BLaER1 treated with 17β-estradiol and CSF1 and Interleukin-3, amounts not matched to agents 10 nM and 100 nM (cell line): ENCODE measurements around the gene GPR26.

Source experiments
- H3K27ac ChIP-seq, 11 experiments: shearing (Covaris generic); formaldehyde crosslinking; 2 replicates each; pipeline ENCODE4 v1.8.1; 2022
- H3K27me3 ChIP-seq, 11 experiments: shearing (Covaris generic); formaldehyde crosslinking; 2 replicates each; pipeline ENCODE4 v1.8.1; 2022
- H3K36me3 ChIP-seq, 11 experiments: shearing (Covaris generic); formaldehyde crosslinking; 2 replicates each; pipeline ENCODE4 v1.8.1; 2022
- H3K4me1 ChIP-seq, 10 experiments: shearing (Covaris generic); formaldehyde crosslinking; 2 replicates each; pipeline ENCODE4 v1.8.1; 2022
- H3K4me2 ChIP-seq, 11 experiments: shearing (Covaris generic); formaldehyde crosslinking; 2 replicates each; pipeline ENCODE4 v1.8.1; 2022
- H3K4me3 ChIP-seq, 10 experiments: shearing (Covaris generic); formaldehyde crosslinking; 2 replicates each; pipeline ENCODE4 v1.8.1; 2022
- H3K9ac ChIP-seq, 11 experiments: shearing (Covaris generic); formaldehyde crosslinking; 2 replicates each; pipeline ENCODE4 v1.8.1; 2022
- H3K9me3 ChIP-seq, 11 experiments: shearing (Covaris generic); formaldehyde crosslinking; replicated peaks in 1 of 11; 2 replicates each; pipeline ENCODE4 v1.8.1; 2022
- H4K20me1 ChIP-seq, 11 experiments: shearing (Covaris generic); formaldehyde crosslinking; 2 replicates each; pipeline ENCODE4 v1.8.1; 2022
- Cebpa-rat ChIP-seq, 11 experiments: shearing (Covaris generic); IDR thresholded peaks; 2 replicates each; pipeline ENCODE4 v1.8.1; 2022

The GPR26 gene

GRCh38 chr10:123633636-123634035 lies 32.5 kb upstream of the GPR26 start:
- no peaks in the 10 kb centered on the region for H3K27me3 ChIP-seq
- H3K4me3 ChIP-seq: no peak overlapping the region

GRCh38 chr10:123634221-123634620 lies 31.9 kb upstream of the GPR26 start:
- no peak overlapping the region for H3K4me3 ChIP-seq
- peaks cover 0 to 11% (median 0%) of the 10 kb centered on the region in 11 experiments; a peak in 3 of 22 replicates for H3K9me3 ChIP-seq
- peaks cover 0 to 24% (median 0%) of the 10 kb centered on the region in 10 experiments; a peak in 8 of 20 replicates for H3K4me1 ChIP-seq
- H3K36me3 ChIP-seq: no peaks in the 10 kb centered on the region
- no peak overlapping the region for H3K9ac ChIP-seq
- H3K27ac ChIP-seq: no peak overlapping the region
- H3K4me2 ChIP-seq: no peak overlapping the region
- no peak for TF ChIP-seq Cebpa-rat (IDR thresholded peaks at IDR 0.05)
- no peaks in the 10 kb centered on the region for H3K27me3 ChIP-seq
- no peaks in the 10 kb centered on the region for H4K20me1 ChIP-seq

More at GRCh38 chr10:123633636-123634035, 32.5 kb upstream of the GPR26 start:
- peaks cover 0 to 14% (median 0%) of the 10 kb centered on the region in 11 experiments; a peak in 3 of 22 replicates for H3K9me3 ChIP-seq
- no peak overlapping the region for H3K27ac ChIP-seq
- H3K9ac ChIP-seq: no peak overlapping the region
- no peak for TF ChIP-seq Cebpa-rat (IDR thresholded peaks at IDR 0.05)
- H3K36me3 ChIP-seq: no peaks in the 10 kb centered on the region
- H4K20me1 ChIP-seq: no peaks in the 10 kb centered on the region
- peaks cover 0 to 18% (median 0%) of the 10 kb centered on the region in 10 experiments; a peak in 8 of 20 replicates for H3K4me1 ChIP-seq
- H3K4me2 ChIP-seq: no peak overlapping the region

DNA sequence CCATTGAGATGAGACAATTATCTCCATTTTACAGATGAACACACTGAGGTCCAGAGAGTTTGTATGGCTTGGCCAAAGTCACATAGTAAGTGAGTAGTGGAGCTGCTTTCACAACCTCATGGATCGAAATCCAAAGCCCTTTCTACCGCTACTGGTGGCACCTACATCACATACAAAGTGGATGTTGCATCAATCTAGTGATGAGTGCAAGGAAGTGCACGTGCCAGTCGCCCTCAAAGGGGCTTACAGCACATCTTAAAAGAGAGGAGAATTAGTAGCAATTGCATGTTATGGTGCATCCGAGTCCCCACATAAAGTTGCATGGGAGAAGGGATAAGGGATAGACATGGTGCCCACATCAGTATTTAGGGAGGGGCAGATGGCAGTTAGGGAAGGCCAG lies 31.0 kb upstream of the GPR26 start:
- H3K4me3 ChIP-seq: no peak overlapping the region
- H3K36me3 ChIP-seq: no peaks in the 10 kb centered on the region
- H3K27me3 ChIP-seq: no peaks in the 10 kb centered on the region
- H4K20me1 ChIP-seq: no peaks in the 10 kb centered on the region
- H3K4me2 ChIP-seq: no peak overlapping the region
- TF ChIP-seq Cebpa-rat (IDR thresholded peaks at IDR 0.05): no peak
- H3K9me3 ChIP-seq: peaks cover 0 to 7% (median 0%) of the 10 kb centered on the region in 11 experiments; a peak in 3 of 22 replicates
- no peak overlapping the region for H3K27ac ChIP-seq
- no peak overlapping the region for H3K9ac ChIP-seq
- H3K4me1 ChIP-seq: peaks cover 0 to 24% (median 0%) of the 10 kb centered on the region in 10 experiments; a peak in 8 of 20 replicates

- Histone ChIP-seq H3K4me3 (no peak overlapping the region), H3K4me1 (peaks cover 0 to 24% (median 0%) of the 10 kb centered on the region in 10 experiments; a peak in 8 of 20 replicates)
These were observed 30.4 kb upstream of the GPR26 start for GRCh38 chr10:123635745-123636144.

GRCh38 chr10:123636598-123637325 lies 29.4 kb upstream of the GPR26 start:
- TF ChIP-seq Cebpa-rat (IDR thresholded peaks at IDR 0.05): no peak
- Histone ChIP-seq H3K27ac (no peak overlapping the region), H3K9me3 (peaks cover 0 to 2% (median 0%) of the 10 kb centered on the region in 11 experiments; a peak in 3 of 22 replicates), H4K20me1 (no peaks in the 10 kb centered on the region), H3K36me3 (no peaks in the 10 kb centered on the region), H3K9ac (no peak overlapping the region), H3K4me3 (no peak overlapping the region), H3K4me2 (peak overlapping the region in 4 of 11 experiments; percentile 26 to 55 (median 35); a peak in 7 of 22 replicates), H3K4me1 (peaks cover 0 to 24% (median 0%) of the 10 kb centered on the region in 10 experiments; a peak in 8 of 20 replicates), H3K27me3 (no peaks in the 10 kb centered on the region)

More at GRCh38 chr10:123635745-123636144, 30.4 kb upstream of the GPR26 start:
- TF ChIP-seq Cebpa-rat (IDR thresholded peaks at IDR 0.05): no peak
- no peak overlapping the region for H3K4me2 ChIP-seq
- H3K27me3 ChIP-seq: no peaks in the 10 kb centered on the region
- H3K9ac ChIP-seq: no peak overlapping the region
- H3K27ac ChIP-seq: no peak overlapping the region
- no peaks in the 10 kb centered on the region for H3K36me3 ChIP-seq
- H3K9me3 ChIP-seq: peaks cover 0 to 7% (median 0%) of the 10 kb centered on the region in 11 experiments; a peak in 3 of 22 replicates
- no peaks in the 10 kb centered on the region for H4K20me1 ChIP-seq

DNA sequence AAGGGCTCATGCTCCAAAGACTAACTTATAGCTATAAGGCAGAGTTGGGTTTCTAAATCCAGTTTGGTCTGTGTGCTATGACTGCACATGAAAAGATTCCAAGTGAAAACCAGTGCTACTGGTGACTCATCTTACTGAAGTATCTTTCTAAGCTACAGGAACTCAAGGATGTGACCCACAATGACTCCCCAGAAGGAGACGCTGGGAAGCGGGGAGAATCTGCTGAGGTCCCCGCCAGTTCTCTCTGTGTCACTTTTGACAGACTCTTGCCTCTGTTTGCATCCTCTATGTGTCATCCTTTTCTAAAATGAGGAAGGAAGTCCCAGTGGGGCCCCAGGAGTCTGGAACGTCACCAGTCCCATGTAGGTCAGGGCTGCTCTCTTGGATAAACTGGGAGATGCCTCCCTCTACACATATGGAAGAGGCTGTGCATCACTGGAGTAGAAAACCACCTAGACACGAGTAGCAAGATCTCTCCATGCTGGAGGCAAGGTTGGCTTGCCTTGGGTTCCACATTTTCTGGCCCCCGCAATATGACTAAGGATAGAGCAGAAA lies 28.8 kb upstream of the GPR26 start:
- no peak overlapping the region for H3K4me3 ChIP-seq
- H3K9me3 ChIP-seq: no peaks in the 10 kb centered on the region
- H3K4me2 ChIP-seq: peak overlapping the region in 4 of 11 experiments; percentile 26 to 55 (median 35); a peak in 7 of 22 replicates
- peaks cover 0 to 24% (median 0%) of the 10 kb centered on the region in 10 experiments; a peak in 8 of 20 replicates for H3K4me1 ChIP-seq
- no peak overlapping the region for H3K9ac ChIP-seq
- no peaks in the 10 kb centered on the region for H4K20me1 ChIP-seq
- TF ChIP-seq Cebpa-rat (IDR thresholded peaks at IDR 0.05): no peak
- no peak overlapping the region for H3K27ac ChIP-seq
- no peaks in the 10 kb centered on the region for H3K27me3 ChIP-seq
- H3K36me3 ChIP-seq: no peaks in the 10 kb centered on the region

GRCh38 chr10:123639131-123639530 lies 27.0 kb upstream of the GPR26 start:
- H3K27ac ChIP-seq: no peak overlapping the region
- no peaks in the 10 kb centered on the region for H3K9me3 ChIP-seq
- H3K27me3 ChIP-seq: no peaks in the 10 kb centered on the region
- H3K4me3 ChIP-seq: no peak overlapping the region
- no peaks in the 10 kb centered on the region for H4K20me1 ChIP-seq
- H3K4me2 ChIP-seq: no peak overlapping the region
- no peak for TF ChIP-seq Cebpa-rat (IDR thresholded peaks at IDR 0.05)
- H3K36me3 ChIP-seq: no peaks in the 10 kb centered on the region
- peaks cover 0 to 24% (median 0%) of the 10 kb centered on the region in 10 experiments; a peak in 8 of 20 replicates for H3K4me1 ChIP-seq
- H3K9ac ChIP-seq: no peak overlapping the region

DNA sequence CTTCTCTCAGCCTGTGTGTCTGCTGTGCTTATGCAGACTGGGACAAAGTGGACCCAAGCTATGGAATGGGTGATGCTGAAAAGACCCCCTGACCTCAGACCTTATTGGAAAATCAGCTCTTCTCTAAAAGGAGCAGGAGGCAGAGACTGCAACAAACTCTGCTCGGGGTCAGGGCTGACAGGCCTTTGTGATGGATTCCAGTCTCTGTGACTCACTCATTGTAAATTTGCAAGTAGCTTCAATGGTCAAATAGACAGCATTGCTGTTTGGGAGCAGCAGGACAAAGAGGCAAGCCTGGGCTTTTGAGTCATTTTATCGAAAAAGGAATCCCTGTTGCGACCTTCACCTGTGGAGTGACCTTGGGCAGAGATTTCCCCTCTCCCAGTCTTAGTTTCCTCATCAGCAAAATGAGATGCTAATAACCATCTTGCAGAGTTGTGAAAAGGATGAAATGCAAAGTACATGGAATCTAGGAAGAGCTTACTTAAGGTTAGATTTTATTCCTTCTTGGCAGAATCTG lies 26.1 kb upstream of the GPR26 start:
- no peak overlapping the region for H3K9ac ChIP-seq
- no peaks in the 10 kb centered on the region for H4K20me1 ChIP-seq
- H3K4me1 ChIP-seq: peaks cover 0 to 24% (median 0%) of the 10 kb centered on the region in 10 experiments; a peak in 8 of 20 replicates
- no peaks in the 10 kb centered on the region for H3K27me3 ChIP-seq
- no peaks in the 10 kb centered on the region for H3K9me3 ChIP-seq
- TF ChIP-seq Cebpa-rat (IDR thresholded peaks at IDR 0.05): no peak
- H3K4me3 ChIP-seq: no peak overlapping the region
- no peak overlapping the region for H3K4me2 ChIP-seq
- H3K36me3 ChIP-seq: no peaks in the 10 kb centered on the region
- no peak overlapping the region for H3K27ac ChIP-seq

GRCh38 chr10:123642293-123642692 lies 23.9 kb upstream of the GPR26 start:
- Histone ChIP-seq H3K36me3 (no peaks in the 10 kb centered on the region), H3K27ac (no peak overlapping the region), H3K4me3 (no peak overlapping the region), H3K9me3 (no peaks in the 10 kb centered on the region), H3K4me1 (peaks cover 0 to 11% (median 2%) of the 10 kb centered on the region in 10 experiments; a peak in 8 of 20 replicates), H4K20me1 (no peaks in the 10 kb centered on the region), H3K4me2 (no peak overlapping the region), H3K9ac (no peak overlapping the region), H3K27me3 (no peaks in the 10 kb centered on the region)
- no peak for TF ChIP-seq Cebpa-rat (IDR thresholded peaks at IDR 0.05)
